Subcutaneous adipose tissue (tissue), 4 donors: ENCODE data around the gene IGF2BP3. TPM values are rescaled to one million over a fixed set of nuclear protein-coding genes. Genes with fewer than 3 reads are reported as not detected.

Experiments used
- CTCF ChIP-seq: fragments of 450-650 bp; IDR thresholded peaks from one replicate; pipeline ENCODE4 v1.5.1; 2016; ENCODE audit warnings: low read depth, mild to moderate bottlenecking, control low read depth, antibody characterized with exemption, moderate library complexity
- small RNA-seq: library from RNA; depleted of rRNA; stranded (forward); fragments of <200 nt; gene quantifications from one replicate; pipeline ENCODE3, GENCODE V24; 2016
- total RNA-seq, 4 donors: library from RNA; depleted of rRNA; stranded (reverse); fragments of >200 nt; gene quantifications; one replicate each; pipeline ENCODE4 v1.1.0, GENCODE V29; 2016

The IGF2BP3 gene
- total RNA-seq, 4 donors from 2014 or later, result 0.94 to 3.6 (median 1.8) TPM

GRCh38 chr7:23268746-23269145, 201.5 kb downstream of the IGF2BP3 start:
- no peak for TF ChIP-seq CTCF

GRCh38 chr7:23268167-23268566, 202.1 kb downstream of the IGF2BP3 start:
- no peak for TF ChIP-seq CTCF

GRCh38 chr7:23267357-23267756, 202.9 kb downstream of the IGF2BP3 start:
- TF ChIP-seq CTCF, result no peak

GRCh38 chr7:23266918-23267317, 203.4 kb downstream of the IGF2BP3 start:
- no peak for TF ChIP-seq CTCF

GRCh38 chr7:23264916-23265458, 205.3 kb downstream of the IGF2BP3 start:
- TF ChIP-seq CTCF, result no peak

GRCh38 chr7:23261843-23262452, 208.3 kb downstream of the IGF2BP3 start:
- no peak for TF ChIP-seq CTCF

GRCh38 chr7:23260371-23260770, 209.9 kb downstream of the IGF2BP3 start:
- TF ChIP-seq CTCF, result no peak

Small RNA genes within 50 kb of the gene (small RNA-seq; reads per million reads assigned to genes)
- gene AC079780.1, result not detected
- 0.49 reads per million for gene RF00019
- gene RNU7-143P, result not detected
- gene SNORD65C, result not detected

Other genes with a start within 250 kb of the IGF2BP3 start
- gene GPNMB, start 223.7 kb downstream of the IGF2BP3 start, total RNA-seq, result 100 to 1,000 TPM in 3 of 4 donors, 10 to 100 TPM in 1; 62.0 to 803 (median 261) TPM
- 10 to 100 TPM; 37.6 to 52.7 (median 47.8) TPM for gene MALSU1, start 171.2 kb downstream of the IGF2BP3 start, total RNA-seq
- gene TRA2A, start 61.5 kb upstream of the IGF2BP3 start, total RNA-seq, result 10 to 100 TPM; 42.7 to 91.3 (median 50.2) TPM
- gene CCDC126, start 126.9 kb upstream of the IGF2BP3 start, total RNA-seq, result 10 to 100 TPM; 14.3 to 22.2 (median 19.3) TPM
- gene FAM221A, start 209.7 kb upstream of the IGF2BP3 start, total RNA-seq, result 10 to 100 TPM in 2 of 4 donors, 1 to 10 TPM in 2; 6.3 to 11.1 (median 9.5) TPM
- 1 to 10 TPM in 1 of 4 donors, under 1 TPM in 3; 0.17 to 1.6 (median 0.52) TPM for gene STK31, start 239.7 kb upstream of the IGF2BP3 start, total RNA-seq